ENCODE measurements around the gene PDE7B.

Gene PDE7B

DNA sequence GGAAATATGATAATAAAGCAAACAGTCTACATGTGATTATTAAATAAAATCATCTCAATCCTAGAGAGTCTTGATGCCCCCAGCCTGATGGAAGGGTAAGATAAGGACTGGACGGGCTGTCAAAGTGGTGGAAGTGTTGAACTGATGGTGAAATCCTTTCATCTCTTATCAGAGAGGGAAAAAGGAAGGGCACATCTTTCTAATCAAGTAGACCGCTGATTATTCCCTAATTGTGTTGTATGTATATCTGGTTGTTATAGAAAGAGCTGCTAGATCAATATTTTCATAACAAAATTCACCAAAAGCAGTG is 184.5 kb downstream of the PDE7B start:
- DNase-seq = no peak

DNA sequence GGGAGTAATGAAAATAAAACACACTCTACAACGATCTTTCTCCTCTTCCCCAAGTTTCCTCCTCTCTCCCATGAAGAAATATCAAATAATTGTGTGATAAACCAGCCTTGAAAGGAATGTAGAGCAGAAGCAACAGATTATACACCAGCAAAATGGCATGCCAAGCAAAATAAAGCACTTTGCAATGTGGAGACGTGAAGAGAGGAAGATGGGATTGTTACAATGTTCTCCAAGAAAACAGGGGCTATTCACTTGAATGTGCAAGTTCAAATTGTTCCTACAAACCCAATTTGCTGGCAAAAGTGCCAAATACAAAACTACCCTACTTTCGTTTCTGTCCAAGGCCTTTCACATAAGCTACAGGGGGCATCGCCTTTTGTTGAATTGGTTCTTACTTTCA is 185.1 kb downstream of the PDE7B start:
- no peak for DNase-seq

GRCh38 chr6:136037242-136037875 is 185.9 kb downstream of the PDE7B start:
- no peak for DNase-seq

DNA sequence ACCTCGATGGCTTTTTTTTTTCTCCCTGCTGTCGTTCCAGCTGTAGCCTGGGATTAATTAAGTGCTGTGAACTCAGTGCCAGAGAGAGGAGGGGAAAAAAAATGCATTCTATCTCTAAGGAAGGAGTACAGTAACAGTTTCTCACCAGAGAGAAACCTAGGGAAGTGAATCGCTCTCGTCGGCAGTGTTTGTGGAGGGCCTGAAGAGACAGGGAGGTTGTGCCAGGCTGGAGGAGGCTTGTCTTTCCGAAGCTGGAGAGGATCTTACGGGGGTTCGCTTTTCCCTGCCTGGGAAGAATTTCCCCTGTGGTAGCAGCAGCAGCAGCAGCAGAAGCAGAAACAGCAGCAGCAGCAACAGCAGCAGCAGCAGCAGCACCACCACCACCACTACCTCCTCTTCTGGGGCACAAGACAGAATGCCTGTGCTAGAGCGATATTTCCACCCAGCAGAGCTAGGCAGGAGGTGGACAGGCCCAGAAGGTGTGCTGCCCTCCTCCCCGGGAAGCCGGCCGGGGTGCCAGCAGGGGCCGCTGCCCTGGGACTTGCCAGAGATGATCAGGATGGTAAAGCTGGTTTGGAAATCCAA is 186.5 kb downstream of the PDE7B start:
- peak in 1 of 2 experiments; percentile 59 for DNase-seq

- no peak for DNase-seq
Measured at GRCh38 chr6:136038531-136038930, 187.0 kb downstream of the PDE7B start.

DNA sequence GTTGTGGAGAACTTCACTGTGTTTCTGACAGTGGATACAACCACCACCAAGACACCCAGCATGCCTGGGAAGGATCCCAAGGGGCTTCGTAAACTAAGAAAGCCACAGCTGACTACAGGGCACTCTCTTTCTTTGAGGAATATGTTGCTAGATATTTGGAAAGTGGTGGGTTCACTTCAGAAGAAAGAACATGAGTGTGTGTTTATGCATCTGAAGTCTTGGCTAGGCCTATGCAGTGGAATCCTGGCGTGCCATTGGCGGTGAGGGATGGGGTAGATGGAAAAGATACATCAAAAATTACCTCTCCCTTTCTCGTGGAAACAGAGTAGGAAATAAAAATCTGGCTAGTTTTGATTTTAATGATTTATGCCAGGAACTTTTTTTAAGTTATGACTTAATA is 187.7 kb downstream of the PDE7B start:
- DNase-seq = no peak

DNA sequence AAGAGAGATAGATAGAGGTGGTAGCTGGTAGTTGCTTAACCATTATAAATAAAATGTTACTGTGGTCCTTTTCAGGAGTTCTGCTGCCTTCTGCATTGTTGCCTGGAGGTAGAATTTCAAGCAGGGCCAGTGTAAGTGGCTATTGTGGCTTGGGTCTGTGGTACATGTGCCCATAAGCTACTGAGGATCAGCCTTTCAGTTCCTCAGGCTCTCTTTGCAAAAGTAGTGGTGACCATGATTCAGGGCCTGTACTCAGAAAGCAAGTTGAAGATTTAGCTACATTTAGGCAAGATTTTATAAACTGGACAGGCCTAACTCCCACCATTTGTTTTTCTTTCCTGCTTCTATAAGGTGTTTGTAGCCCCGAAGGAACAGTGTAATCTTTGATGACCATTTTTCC is 199.0 kb downstream of the PDE7B start:
- no peak for DNase-seq

DNA sequence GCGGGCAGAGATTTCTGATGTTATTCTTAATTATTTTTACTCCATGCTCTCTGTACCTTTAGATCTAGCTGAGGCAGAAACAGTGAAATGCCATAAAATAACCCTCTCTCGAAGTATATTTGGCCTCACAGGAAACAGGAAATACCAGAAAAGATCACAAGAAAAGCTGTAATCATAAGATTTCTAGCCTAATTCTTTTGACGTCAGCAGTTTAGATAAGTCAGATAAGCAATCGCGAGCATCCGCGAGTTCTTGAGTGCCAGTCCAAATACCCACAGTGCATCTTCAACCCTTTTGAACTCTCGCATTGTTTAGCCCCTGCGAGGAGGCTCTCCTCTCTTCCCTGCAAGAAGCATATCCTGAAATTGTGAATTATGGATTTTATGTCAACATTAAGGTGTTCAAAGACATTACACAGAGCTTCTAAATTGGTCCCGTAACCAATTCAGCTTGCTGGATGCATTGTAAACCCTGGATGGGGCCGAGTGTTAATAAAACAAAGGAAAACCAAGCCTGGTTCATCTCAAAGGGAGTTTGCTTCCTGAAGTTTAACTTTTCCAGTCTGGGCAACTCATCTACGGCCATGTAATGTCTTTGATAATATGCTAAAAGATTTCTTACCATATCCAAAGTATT is 199.8 kb downstream of the PDE7B start:
- DNase-seq = no peak

GRCh38 chr6:136052031-136052430 is 200.5 kb downstream of the PDE7B start:
- DNase-seq = no peak

GRCh38 chr6:136058852-136059251 is 207.4 kb downstream of the PDE7B start:
- DNase-seq = no peak

- no peak for DNase-seq
Measured at GRCh38 chr6:136059308-136059707, 207.8 kb downstream of the PDE7B start.

GRCh38 chr6:136060052-136060451 is 208.6 kb downstream of the PDE7B start:
- no peak for DNase-seq

- no peak for DNase-seq
Measured at GRCh38 chr6:136060759-136061158, 209.3 kb downstream of the PDE7B start.

- no peak for DNase-seq
Measured at GRCh38 chr6:136061701-136062100, 210.2 kb downstream of the PDE7B start.

DNA sequence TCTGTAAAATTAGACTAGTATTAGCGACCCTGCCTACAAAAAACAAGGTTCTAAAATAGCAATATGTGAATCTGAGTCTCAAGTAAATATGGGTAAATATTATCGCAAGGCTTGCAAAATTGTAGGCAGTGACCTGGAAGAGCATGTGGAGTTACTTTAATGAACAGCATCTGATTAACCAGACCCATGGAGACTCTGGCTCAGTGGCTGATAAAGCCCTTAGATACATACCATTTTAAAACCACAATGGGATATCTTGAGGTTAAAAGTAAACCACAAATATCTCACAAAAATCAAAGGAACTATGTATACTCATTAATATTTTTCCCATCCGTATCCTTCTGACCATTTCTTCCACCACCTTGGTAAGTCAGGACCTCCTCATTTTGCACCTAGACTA is 211.6 kb downstream of the PDE7B start:
- no peak for DNase-seq

- DNase-seq = no peak
Measured at GRCh38 chr6:136066005-136066404, 214.5 kb downstream of the PDE7B start.

GRCh38 chr6:136067731-136068341 is 216.3 kb downstream of the PDE7B start:
- DNase-seq = no peak

DNA sequence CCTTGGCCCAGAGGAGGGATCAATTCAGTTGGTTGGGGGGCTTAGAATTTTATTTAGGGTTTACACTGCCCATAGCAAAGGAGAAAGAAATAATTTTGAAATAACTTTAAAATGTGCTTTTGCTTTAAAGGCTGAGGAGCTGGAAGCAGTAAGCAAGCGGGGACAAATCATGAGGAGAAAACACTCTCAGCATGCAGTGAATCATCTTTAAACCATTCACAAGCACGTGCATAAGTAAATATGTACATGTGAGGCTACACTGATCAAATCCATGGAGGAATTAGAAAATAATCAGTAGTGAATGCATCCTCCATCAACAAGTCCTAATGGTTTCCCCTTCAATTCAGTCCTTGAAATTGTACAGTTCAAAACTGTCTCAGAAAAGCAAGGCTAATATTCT is 217.6 kb downstream of the PDE7B start:
- no peak for DNase-seq

- DNase-seq = no peak
Measured at GRCh38 chr6:136070815-136071214, 219.3 kb downstream of the PDE7B start.

- no peak for DNase-seq
Measured at GRCh38 chr6:136072691-136073090, 221.2 kb downstream of the PDE7B start.

DNA sequence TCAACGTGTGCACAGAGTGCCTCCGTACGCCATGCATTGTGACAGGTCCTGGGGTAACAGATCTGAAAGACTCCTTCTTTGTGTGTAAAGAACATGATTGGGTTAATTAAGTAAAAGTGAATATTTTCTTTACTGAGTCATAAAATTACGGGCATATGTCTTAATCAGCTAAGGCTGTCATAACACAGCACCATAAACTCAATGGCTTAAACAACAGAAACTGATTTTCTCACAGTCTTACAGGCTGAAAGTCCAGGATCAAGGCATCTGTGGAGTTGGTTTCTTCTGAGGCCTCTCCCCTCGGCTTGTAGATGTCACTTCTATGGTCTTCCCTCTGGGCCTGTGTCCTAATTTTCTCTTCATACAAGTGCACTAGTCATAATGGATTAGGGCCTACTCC is 221.7 kb downstream of the PDE7B start:
- DNase-seq = no peak

GRCh38 chr6:136076496-136076895 is 225.0 kb downstream of the PDE7B start:
- no peak for DNase-seq

GRCh38 chr6:136077834-136078576 is 226.5 kb downstream of the PDE7B start:
- DNase-seq = no peak

Data from NCI-H524 (cell line).